K562 (cell line): ENCODE measurements around the gene RHOF. TPM values are rescaled to one million over a fixed set of nuclear protein-coding genes. Genes with fewer than 3 reads are reported as not detected.
A peak's percentile ranks its signal among the peaks of the same experiment; 100 is the strongest.

Experiments
- CAMTA2 ChIP-seq: fragments of 250-450 bp; sonication (Bioruptor Pico); conservative IDR thresholded peaks from 2 replicates; pipeline ENCODE4 v1.5.1; 2022
- CBX5 ChIP-seq: IDR thresholded peaks from 2 replicates; pipeline ENCODE4 v1.6.1; 2014; ENCODE audit warnings: low read depth, borderline replicate concordance
- CHD2 ChIP-seq: IDR thresholded peaks from 2 replicates; pipeline ENCODE4 v1.6.1; 2011; ENCODE audit warnings: low read depth, low read length
- EZH2 ChIP-seq: IDR thresholded peaks from 2 replicates; pipeline ENCODE4 v1.6.1; 2012; ENCODE audit warnings: low read depth, mild to moderate bottlenecking, inconsistent platforms, low read length, borderline replicate concordance
- KAT7 ChIP-seq: sonication (generic); formaldehyde crosslinking; IDR thresholded peaks from 2 replicates; pipeline ENCODE4 v1.8.0; 2022; ENCODE audit warnings: missing genetic modification reagents, mild to moderate bottlenecking, borderline replicate concordance
- MAZ ChIP-seq, 2 experiments: fragments of 450-650 bp in 1 of 2; sonication (generic) in 1 of 2; formaldehyde crosslinking; IDR thresholded peaks in 1 of 2; conservative IDR thresholded peaks in 1 of 2; 2 replicates each; pipeline versions ENCODE4 v1.4.0 to v1.5.0; 2020; ENCODE audit warnings: mild to moderate bottlenecking in 1 of 2, missing genetic modification reagents in 1 of 2
- MED1 ChIP-seq: sonication (generic); formaldehyde crosslinking; IDR thresholded peaks from 2 replicates; pipeline ENCODE4 v1.8.1; 2023; ENCODE audit warnings: missing genetic modification reagents, borderline replicate concordance
- NR2C1 ChIP-seq, 2 experiments: fragments of 450-650 bp; IDR thresholded peaks; 2 replicates each; pipeline ENCODE4 v1.6.1; 2017; ENCODE audit warnings: mild to moderate bottlenecking in 2 of 2, antibody characterized with exemption in 1 of 2, inconsistent platforms in 1 of 2, missing compliant biosample characterization in 1 of 2, missing genetic modification characterization in 1 of 2
- PML ChIP-seq: IDR thresholded peaks from 2 replicates; pipeline ENCODE4 v1.6.1; 2012; ENCODE audit warnings: low read length, inconsistent platforms
- SMARCA4 ChIP-seq: fragments of 450-650 bp; IDR thresholded peaks from 2 replicates; pipeline ENCODE4 v1.6.1; 2016
- THRAP3 ChIP-seq: fragments of 450-650 bp; IDR thresholded peaks from 2 replicates; pipeline ENCODE4 v1.6.1; 2016; ENCODE audit warnings: mild to moderate bottlenecking, inconsistent platforms, borderline replicate concordance
- ZNF232 ChIP-seq: sonication (generic); formaldehyde crosslinking; IDR thresholded peaks from 2 replicates; pipeline ENCODE4 v1.8.0; 2022; ENCODE audit warnings: mild to moderate bottlenecking, missing genetic modification reagents
- ZNF717 ChIP-seq: fragments of 250-450 bp; sonication (Bioruptor Pico); IDR thresholded peaks from 2 replicates; pipeline ENCODE4 v1.5.0; 2021
- ZNF780A ChIP-seq: fragments of 250-450 bp; sonication (Bioruptor Pico); IDR thresholded peaks from 2 replicates; pipeline ENCODE4 v1.5.0; 2021; ENCODE audit warnings: mild to moderate bottlenecking
- polyA plus RNA-seq, 8 experiments: library from polyadenylated mRNA; depleted of rRNA in 4 of 8; stranded (reverse) in 5 of 8; unstranded in 3 of 8; fragments of >200 nt; fragmentation: Nextera tagmentation in 2 of 8; fragmentation: Illumina TruSeq in 1 of 8; extraction: Ambion mirVana in 2 of 8; extraction: Trizol in 1 of 8; gene quantifications; 2 replicates each; pipeline versions ENCODE4 v1.2.1 to v1.2.3, GENCODE V29; 2011 to 2014; ENCODE audit warnings: inconsistent platforms in 1 of 8, missing spikeins in 1 of 8
- total RNA-seq, 7 experiments: library from RNA; depleted of rRNA in 6 of 7; stranded (reverse); fragments of >200 nt in 6 of 7; fragmentation: Illumina TruSeq in 2 of 7; extraction: Trizol in 2 of 7; gene quantifications; 2 replicates each; pipeline versions ENCODE4 v1.2.1 to v1.2.3, GENCODE V29; 2011 to 2021; ENCODE audit warnings: low replicate concordance in 1 of 7
- TF ChIP-seq, protein P1 (sequence below): fragments of 250-450 bp; sonication (Bioruptor Pico); IDR thresholded peaks from 2 replicates; pipeline ENCODE4 v1.9.0; 2021; ENCODE audit warnings: mild to moderate bottlenecking, inconsistent platforms
- TF ChIP-seq, protein P2 (sequence below): fragments of 450-650 bp; formaldehyde crosslinking; IDR thresholded peaks from 2 replicates; pipeline ENCODE4 v1.4.0; 2020; ENCODE audit warnings: mild to moderate bottlenecking, moderate library complexity
- TF ChIP-seq, protein P3 (sequence below), 2 experiments: fragments of 450-650 bp; IDR thresholded peaks; 2 replicates each; pipeline ENCODE4 v1.6.1; 2018; ENCODE audit warnings: mild to moderate bottlenecking in 2 of 2, low read depth in 1 of 2; ENCODE audit not compliant: partially characterized antibody in 2 of 2

The RHOF gene
- total and polyA plus RNA-seq, 9 of the 15 experiments (the other 6 are each of a cell fraction or from before 2014, with no cell fraction given) = 0.13 to 10.1 (median 4.0) TPM

DNA sequence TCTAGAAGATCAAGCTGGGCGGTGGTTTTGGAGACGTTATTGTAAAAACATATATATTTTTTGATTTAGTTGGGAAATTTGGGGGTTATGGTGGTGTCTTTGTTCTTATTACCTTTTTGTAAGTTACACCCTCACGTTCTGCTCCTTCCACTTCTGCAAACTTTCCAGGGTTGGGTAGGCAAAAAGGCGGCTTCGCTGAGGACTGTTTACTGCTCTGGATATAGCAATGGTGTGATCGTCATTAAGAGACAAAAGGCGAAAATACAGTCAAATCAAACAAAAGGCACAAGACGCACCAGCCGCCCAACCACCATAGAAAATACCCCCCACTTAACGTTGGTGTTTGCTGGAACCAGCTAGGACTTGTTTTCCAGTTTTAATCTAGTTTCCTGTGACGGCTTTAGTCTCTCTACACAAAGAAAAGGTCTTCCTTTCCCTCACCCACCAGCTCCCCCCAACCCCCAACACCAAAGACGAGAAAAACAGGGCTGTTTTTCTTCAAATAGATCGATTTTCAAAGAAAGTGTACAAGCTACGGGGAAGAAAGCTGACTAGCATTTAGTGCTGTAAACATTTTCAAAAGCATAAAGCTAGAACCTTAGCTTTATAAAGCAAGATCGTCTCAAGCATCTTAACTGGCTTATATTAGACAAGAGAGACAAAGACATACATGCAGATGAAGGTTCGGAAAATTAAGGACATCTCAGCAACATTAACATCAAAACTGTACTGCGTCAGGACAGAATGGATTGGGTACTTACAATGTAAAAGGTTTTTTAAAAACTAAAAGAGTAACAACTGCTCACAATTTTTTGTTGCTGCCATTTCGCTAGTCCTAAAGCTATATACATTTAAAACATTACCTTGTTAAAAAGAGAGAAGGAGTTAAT is 8.4 kb upstream of the RHOF start (continued):
- no peak for TF ChIP-seq ZNF232 (CRISPR knock-in tag)
- TF ChIP-seq EZH2 = no peak
- no peak for TF ChIP-seq CAMTA2
- no peak for TF ChIP-seq MED1 (CRISPR knock-in tag)
- TF ChIP-seq, protein P1, sequence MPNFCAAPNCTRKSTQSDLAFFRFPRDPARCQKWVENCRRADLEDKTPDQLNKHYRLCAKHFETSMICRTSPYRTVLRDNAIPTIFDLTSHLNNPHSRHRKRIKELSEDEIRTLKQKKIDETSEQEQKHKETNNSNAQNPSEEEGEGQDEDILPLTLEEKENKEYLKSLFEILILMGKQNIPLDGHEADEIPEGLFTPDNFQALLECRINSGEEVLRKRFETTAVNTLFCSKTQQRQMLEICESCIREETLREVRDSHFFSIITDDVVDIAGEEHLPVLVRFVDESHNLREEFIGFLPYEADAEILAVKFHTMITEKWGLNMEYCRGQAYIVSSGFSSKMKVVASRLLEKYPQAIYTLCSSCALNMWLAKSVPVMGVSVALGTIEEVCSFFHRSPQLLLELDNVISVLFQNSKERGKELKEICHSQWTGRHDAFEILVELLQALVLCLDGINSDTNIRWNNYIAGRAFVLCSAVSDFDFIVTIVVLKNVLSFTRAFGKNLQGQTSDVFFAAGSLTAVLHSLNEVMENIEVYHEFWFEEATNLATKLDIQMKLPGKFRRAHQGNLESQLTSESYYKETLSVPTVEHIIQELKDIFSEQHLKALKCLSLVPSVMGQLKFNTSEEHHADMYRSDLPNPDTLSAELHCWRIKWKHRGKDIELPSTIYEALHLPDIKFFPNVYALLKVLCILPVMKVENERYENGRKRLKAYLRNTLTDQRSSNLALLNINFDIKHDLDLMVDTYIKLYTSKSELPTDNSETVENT (CRISPR knock-in tag) = no peak
- no peak for TF ChIP-seq SMARCA4
- TF ChIP-seq, protein P2, sequence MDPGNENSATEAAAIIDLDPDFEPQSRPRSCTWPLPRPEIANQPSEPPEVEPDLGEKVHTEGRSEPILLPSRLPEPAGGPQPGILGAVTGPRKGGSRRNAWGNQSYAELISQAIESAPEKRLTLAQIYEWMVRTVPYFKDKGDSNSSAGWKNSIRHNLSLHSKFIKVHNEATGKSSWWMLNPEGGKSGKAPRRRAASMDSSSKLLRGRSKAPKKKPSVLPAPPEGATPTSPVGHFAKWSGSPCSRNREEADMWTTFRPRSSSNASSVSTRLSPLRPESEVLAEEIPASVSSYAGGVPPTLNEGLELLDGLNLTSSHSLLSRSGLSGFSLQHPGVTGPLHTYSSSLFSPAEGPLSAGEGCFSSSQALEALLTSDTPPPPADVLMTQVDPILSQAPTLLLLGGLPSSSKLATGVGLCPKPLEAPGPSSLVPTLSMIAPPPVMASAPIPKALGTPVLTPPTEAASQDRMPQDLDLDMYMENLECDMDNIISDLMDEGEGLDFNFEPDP (CRISPR knock-in tag) = no peak
- no peak for TF ChIP-seq ZNF717 (CRISPR knock-in tag)
- TF ChIP-seq ZNF780A (CRISPR knock-in tag) = no peak
- TF ChIP-seq CBX5 = no peak
- TF ChIP-seq KAT7 = 0 out of 2 replicates have a peak, but pooled peaks have one; percentile 7
- TF ChIP-seq CHD2 = peak; percentile 18; the same call in 1 of the 2 replicates
- TF ChIP-seq PML = no peak
- peak in 1 of 2 experiments; percentile 27; a peak in 1 of 4 replicates for TF ChIP-seq MAZ (CRISPR knock-in tag; conservative IDR thresholded peaks at IDR 0.05 in 1 of 2, IDR thresholded peaks at IDR 0.05 in 1 of 2)
- TF ChIP-seq, protein P3, sequence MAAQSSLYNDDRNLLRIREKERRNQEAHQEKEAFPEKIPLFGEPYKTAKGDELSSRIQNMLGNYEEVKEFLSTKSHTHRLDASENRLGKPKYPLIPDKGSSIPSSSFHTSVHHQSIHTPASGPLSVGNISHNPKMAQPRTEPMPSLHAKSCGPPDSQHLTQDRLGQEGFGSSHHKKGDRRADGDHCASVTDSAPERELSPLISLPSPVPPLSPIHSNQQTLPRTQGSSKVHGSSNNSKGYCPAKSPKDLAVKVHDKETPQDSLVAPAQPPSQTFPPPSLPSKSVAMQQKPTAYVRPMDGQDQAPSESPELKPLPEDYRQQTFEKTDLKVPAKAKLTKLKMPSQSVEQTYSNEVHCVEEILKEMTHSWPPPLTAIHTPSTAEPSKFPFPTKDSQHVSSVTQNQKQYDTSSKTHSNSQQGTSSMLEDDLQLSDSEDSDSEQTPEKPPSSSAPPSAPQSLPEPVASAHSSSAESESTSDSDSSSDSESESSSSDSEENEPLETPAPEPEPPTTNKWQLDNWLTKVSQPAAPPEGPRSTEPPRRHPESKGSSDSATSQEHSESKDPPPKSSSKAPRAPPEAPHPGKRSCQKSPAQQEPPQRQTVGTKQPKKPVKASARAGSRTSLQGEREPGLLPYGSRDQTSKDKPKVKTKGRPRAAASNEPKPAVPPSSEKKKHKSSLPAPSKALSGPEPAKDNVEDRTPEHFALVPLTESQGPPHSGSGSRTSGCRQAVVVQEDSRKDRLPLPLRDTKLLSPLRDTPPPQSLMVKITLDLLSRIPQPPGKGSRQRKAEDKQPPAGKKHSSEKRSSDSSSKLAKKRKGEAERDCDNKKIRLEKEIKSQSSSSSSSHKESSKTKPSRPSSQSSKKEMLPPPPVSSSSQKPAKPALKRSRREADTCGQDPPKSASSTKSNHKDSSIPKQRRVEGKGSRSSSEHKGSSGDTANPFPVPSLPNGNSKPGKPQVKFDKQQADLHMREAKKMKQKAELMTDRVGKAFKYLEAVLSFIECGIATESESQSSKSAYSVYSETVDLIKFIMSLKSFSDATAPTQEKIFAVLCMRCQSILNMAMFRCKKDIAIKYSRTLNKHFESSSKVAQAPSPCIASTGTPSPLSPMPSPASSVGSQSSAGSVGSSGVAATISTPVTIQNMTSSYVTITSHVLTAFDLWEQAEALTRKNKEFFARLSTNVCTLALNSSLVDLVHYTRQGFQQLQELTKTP (IDR thresholded peaks at IDR 0.05; ENCODE audit: low read depth in 1 of 2, partially characterized antibody in 2 of 2) = peak; percentile 20 to 71
- no peak for TF ChIP-seq NR2C1 (IDR thresholded peaks at IDR 0.05)
- no peak for TF ChIP-seq NR2C1 (tag; IDR thresholded peaks at IDR 0.05)
- TF ChIP-seq THRAP3 = no peak
